ENCODE data around the gene RALGDS. TPM values are rescaled to one million over a fixed set of nuclear protein-coding genes. Genes with fewer than 3 reads are reported as not detected.
"Not testable (repeated sequence)": the region's sequence is repeated elsewhere in the genome, so short reads cannot be mapped to it uniquely, and the experiment has no call there.

The RALGDS gene
- total RNA-seq, 2 donors from 2014 or later: 27.8 to 64.6 TPM

DNA sequence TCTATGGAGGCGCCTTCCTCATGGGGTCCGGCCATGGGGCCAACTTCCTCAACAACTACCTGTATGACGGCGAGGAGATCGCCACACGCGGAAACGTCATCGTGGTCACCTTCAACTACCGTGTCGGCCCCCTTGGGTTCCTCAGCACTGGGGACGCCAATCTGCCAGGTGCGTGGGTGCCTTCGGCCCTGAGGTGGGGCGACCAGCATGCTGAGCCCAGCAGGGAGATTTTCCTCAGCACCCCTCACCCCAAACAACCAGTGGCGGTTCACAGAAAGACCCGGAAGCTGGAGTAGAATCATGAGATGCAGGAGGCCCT is 56.0 kb downstream of the RALGDS start:
- Histone ChIP-seq H3K9me3 (no peaks in the 10 kb centered on the region), H3K4me3 (peak overlapping the region; percentile 28 to 54), H3K4me1 (peaks cover 32% of the 10 kb centered on the region), H3K27ac (peak overlapping the region; percentile 67 to 81 (median 73)), H3K36me3 (replicated peaks in 1 of 2; ENCODE audit: insufficient read depth in 1 of 2, low read depth in 2 of 2) (peaks cover 0 to 2% of the 10 kb centered on the region in 2 donors), H3K27me3 (no peaks in the 10 kb centered on the region)
- TF ChIP-seq POLR2A (IDR thresholded peaks at IDR 0.05): peak; percentile 4 to 12 (median 6)
- TF ChIP-seq, protein P1, sequence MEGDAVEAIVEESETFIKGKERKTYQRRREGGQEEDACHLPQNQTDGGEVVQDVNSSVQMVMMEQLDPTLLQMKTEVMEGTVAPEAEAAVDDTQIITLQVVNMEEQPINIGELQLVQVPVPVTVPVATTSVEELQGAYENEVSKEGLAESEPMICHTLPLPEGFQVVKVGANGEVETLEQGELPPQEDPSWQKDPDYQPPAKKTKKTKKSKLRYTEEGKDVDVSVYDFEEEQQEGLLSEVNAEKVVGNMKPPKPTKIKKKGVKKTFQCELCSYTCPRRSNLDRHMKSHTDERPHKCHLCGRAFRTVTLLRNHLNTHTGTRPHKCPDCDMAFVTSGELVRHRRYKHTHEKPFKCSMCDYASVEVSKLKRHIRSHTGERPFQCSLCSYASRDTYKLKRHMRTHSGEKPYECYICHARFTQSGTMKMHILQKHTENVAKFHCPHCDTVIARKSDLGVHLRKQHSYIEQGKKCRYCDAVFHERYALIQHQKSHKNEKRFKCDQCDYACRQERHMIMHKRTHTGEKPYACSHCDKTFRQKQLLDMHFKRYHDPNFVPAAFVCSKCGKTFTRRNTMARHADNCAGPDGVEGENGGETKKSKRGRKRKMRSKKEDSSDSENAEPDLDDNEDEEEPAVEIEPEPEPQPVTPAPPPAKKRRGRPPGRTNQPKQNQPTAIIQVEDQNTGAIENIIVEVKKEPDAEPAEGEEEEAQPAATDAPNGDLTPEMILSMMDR (IDR thresholded peaks at IDR 0.05): no peak
- intact Hi-C loops (cut with DNase I): no loop called here
- no peak for DNase-seq
- 38 to 50% methylated on average over 16 to 17 of the region's 17 CpGs for WGBS, 2 donors
- ATAC-seq: no peak

DNA sequence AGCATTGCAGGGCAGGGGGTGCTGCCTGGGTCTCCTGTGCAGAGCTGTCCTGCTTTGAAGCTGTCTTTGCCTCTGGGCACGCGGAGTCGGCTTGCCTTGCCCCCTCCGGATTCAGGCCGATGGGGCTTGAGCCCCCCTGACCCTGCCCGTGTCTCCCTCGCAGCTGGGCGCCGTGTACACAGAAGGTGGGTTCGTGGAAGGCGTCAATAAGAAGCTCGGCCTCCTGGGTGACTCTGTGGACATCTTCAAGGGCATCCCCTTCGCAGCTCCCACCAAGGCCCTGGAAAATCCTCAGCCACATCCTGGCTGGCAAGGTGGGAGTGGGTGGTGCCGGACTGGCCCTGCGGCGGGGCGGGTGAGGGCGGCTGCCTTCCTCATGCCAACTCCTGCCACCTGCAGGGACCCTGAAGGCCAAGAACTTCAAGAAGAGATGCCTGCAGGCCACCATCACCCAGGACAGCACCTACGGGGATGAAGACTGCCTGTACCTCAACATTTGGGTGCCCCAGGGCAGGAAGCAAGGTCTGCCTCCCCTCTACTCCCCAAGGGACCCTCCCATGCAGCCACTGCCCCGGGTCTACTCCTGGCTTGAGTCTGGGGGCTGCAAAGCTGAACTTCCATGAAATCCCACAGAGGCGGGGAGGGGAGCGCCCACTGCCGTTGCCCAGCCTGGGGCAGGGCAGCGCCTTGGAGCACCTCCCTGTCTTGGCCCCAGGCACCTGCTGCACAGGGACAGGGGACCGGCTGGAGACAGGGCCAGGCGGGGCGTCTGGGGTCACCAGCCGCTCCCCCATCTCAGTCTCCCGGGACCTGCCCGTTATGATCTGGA is 56.6 kb downstream of the RALGDS start:
- H3K9me3 ChIP-seq: no peaks in the 10 kb centered on the region
- DNase-seq: peak; percentile 58 to 68 (median 62)
- peaks cover 38% of the 10 kb centered on the region for H3K4me1 ChIP-seq
- TF ChIP-seq, protein P1 (IDR thresholded peaks at IDR 0.05): no peak
- TF ChIP-seq POLR2A (IDR thresholded peaks at IDR 0.05): peak in 2 of 3 donors; percentile 30 to 39
- intact Hi-C loops (cut with DNase I): no loop called here
- WGBS, 2 donors: 34 to 47% methylated on average over 14 to 30 of the region's 30 CpGs
- H3K27ac ChIP-seq: peak overlapping the region; percentile 67 to 81 (median 73)
- H3K27me3 ChIP-seq: no peaks in the 10 kb centered on the region
- H3K4me3 ChIP-seq: peak overlapping the region; percentile 28 to 54
- peaks cover 0 to 2% of the 10 kb centered on the region in 2 donors for H3K36me3 ChIP-seq (replicated peaks in 1 of 2; ENCODE audit: insufficient read depth in 1 of 2, low read depth in 2 of 2)
- no peak for ATAC-seq

DNA sequence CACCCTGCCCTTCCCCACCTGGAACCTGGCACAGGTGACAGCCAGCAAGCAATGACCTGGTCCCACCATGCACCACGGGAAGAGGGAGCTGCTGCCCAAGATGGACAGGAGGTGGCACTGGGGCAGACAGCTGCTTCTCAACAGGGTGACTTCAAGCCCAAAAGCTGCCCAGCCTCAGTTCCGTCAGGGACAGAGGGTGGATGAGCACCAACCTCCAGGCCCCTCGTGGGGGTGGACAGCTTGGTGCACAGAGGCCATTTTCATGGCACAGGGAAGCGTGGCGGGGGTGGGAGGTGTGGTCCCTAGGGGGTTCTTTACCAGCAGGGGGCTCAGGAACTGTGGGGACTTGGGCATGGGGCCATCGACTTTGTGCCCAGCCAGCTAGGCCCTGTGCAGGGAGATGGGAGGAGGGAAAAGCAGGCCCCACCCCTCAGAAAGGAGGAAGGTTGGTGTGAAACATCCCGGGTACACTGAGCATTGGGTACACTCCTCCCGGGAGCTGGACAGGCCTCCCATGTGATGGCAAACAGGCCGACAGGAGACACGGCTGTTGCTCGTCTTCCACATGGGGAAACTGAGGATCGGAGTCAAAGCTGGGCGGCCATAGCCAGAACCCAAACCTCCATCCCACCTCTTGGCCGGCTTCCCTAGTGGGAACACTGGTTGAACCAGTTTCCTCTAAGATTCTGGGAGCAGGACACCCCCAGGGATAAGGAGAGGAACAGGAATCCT is 57.4 kb downstream of the RALGDS start:
- ATAC-seq: no peak
- Histone ChIP-seq H3K27me3 (no peaks in the 10 kb centered on the region), H3K36me3 (replicated peaks in 1 of 2; ENCODE audit: insufficient read depth in 1 of 2, low read depth in 2 of 2) (peaks cover 0 to 2% of the 10 kb centered on the region in 2 donors), H3K9me3 (no peaks in the 10 kb centered on the region), H3K4me1 (peaks cover 45% of the 10 kb centered on the region), H3K27ac (peak overlapping the region; percentile 67 to 81 (median 73)), H3K4me3 (peak overlapping the region; percentile 28 to 54)
- DNase-seq: peak; percentile 56 to 70 (median 60)
- WGBS, 2 donors: 33 to 49% methylated on average over 10 to 14 of the region's 14 CpGs
- intact Hi-C loops (cut with DNase I): no loop called here
- peak in 2 of 3 donors; percentile 74 to 83 for TF ChIP-seq POLR2A (IDR thresholded peaks at IDR 0.05)
- TF ChIP-seq, protein P1 (IDR thresholded peaks at IDR 0.05): peak in 4 of 7 experiments; percentile 17 to 24 (median 21)

DNA sequence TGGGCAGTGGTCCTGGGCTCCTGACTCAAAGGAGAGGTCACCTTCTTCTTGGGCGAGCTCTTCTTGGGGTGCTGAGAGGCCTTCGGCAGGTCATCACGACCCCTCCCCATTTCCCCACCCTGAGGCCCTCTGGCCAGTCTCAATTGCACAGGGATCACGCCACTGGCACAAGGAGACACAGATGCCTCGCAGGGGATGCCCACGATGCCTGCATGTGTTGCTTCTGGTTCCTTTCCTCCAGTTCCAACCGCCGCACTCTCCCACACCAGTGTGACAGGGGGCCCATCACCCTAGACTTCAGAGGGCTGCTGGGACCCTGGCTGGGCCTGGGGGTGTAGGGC is 57.9 kb downstream of the RALGDS start:
- no peak for ATAC-seq
- TF ChIP-seq, protein P1 (IDR thresholded peaks at IDR 0.05): no peak
- TF ChIP-seq POLR2A (IDR thresholded peaks at IDR 0.05): peak in 1 of 3 donors; percentile 68
- no peaks in the 10 kb centered on the region for H3K9me3 ChIP-seq
- DNase-seq: no peak
- H3K36me3 ChIP-seq (replicated peaks in 1 of 2; ENCODE audit: insufficient read depth in 1 of 2, low read depth in 2 of 2): peaks cover 0 to 2% of the 10 kb centered on the region in 2 donors
- H3K4me3 ChIP-seq: peak overlapping the region; percentile 28 to 54
- H3K27ac ChIP-seq: peak overlapping the region; percentile 67 to 81 (median 73)
- peaks cover 51% of the 10 kb centered on the region for H3K4me1 ChIP-seq
- intact Hi-C loops (cut with DNase I): no loop called here
- no peaks in the 10 kb centered on the region for H3K27me3 ChIP-seq
- 30% methylated on average over 8 of the region's 8 CpGs; no CpG with 5 or more reads in 1 of the 2 donors for WGBS, 2 donors

DNA sequence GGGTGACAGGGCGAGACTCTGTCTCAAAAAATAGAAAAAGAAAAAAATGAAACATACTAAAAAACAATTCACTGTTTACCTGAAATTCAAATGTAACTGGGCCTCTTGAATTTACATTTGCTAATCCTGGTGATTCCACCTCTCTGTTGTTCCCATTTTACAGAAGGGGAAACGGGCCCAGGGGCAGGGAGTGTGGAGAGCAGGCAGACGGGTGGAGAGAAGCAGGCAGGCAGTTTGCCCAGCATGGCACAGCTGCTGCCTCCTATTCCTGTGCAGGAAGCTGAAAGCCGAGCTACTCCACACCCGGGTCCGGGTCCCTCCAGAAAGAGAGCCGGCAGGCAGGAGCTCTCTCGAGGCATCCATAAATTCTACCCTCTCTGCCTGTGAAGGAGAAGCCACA is 58.5 kb downstream of the RALGDS start:
- peak in 1 of 4 donors; percentile 43 for DNase-seq
- peak overlapping the region in 3 of 4 donors; percentile 67 to 81 (median 79) for H3K27ac ChIP-seq
- H3K36me3 ChIP-seq (replicated peaks in 1 of 2; ENCODE audit: insufficient read depth in 1 of 2, low read depth in 2 of 2); H3K27me3 ChIP-seq; intact Hi-C loops (cut with DNase I); H3K9me3 ChIP-seq; ATAC-seq: not testable (repeated sequence)
- H3K4me1 ChIP-seq: peaks cover 51% of the 10 kb centered on the region
- WGBS, 2 donors: 32 to 42% methylated on average over 5 of the region's 8 CpGs
- peak overlapping the region; percentile 25 to 43 for H3K4me3 ChIP-seq
